GM12878 (cell line): ENCODE measurements around the gene FAIM. TPM values are rescaled to one million over a fixed set of nuclear protein-coding genes. Genes with fewer than 3 reads are reported as not detected.

Experiments
- ATAC-seq: fragments of 200-7000 bp; cut with Tn5 transposase; 3 replicates; pipeline ENCODE4 v1.9.1; 2020; ENCODE audit warnings: mild to moderate bottlenecking, moderate library complexity
- BruUV-seq: library from RNA; stranded (reverse); fragments of 400-500 nt; replicated peaks from 2 replicates; lab custom pipeline; 2021; lab: Mats Ljungman, UMichigan
- CTCF ChIA-PET: fragments of 300-600 bp; sonication (Branson Sonifier 250); formaldehyde crosslinking; extraction: SDS; loops from one replicate; lab custom pipeline; 2021; ENCODE audit warnings: inconsistent platforms; lab: Yijun Ruan, JAX
- POLR2A ChIA-PET: fragments of 350-600 bp; formaldehyde crosslinking; extraction: SDS; loops from one replicate; lab custom pipeline; 2021; ENCODE audit warnings: inconsistent platforms; lab: Charles Lee
- RAD21 ChIA-PET: fragments of 300-600 bp; sonication (Branson Sonifier 250); formaldehyde crosslinking; loops from one replicate; lab custom pipeline; 2023; ENCODE audit warnings: antibody characterized with exemption; ENCODE audit not compliant: unreplicated experiment; lab: Charles Lee
- SMC1A ChIA-PET: fragments of 300-600 bp; sonication (Branson Sonifier 250); formaldehyde crosslinking; loops from one replicate; lab custom pipeline; 2023; ENCODE audit not compliant: unreplicated experiment, uncharacterized antibody; lab: Charles Lee
- DNase-seq: peaks from one replicate; pipeline ENCODE4 v3.0.0-alpha.2; 2011; ENCODE audit warnings: low read depth, low spot score
- FAIRE-seq: peaks from 3 replicates; lab custom pipeline; 2011; peaks lifted over from hg19 to GRCh38; lab: Jason Lieb, UNC
- H2AFZ ChIP-seq: 2 replicates; pipeline ENCODE4 v1.6.0; 2011; ENCODE audit warnings: low read depth, low read length, control low read depth; ENCODE audit not compliant: control insufficient read depth
- H3K27ac ChIP-seq: 2 replicates; pipeline ENCODE4 v1.5.1; 2011; ENCODE audit warnings: control low read depth; ENCODE audit not compliant: control insufficient read depth, insufficient read depth
- H3K27me3 ChIP-seq, 2 experiments: replicated peaks in 1 of 2; 2 replicates each; pipeline versions ENCODE4 v1.6.0 to v1.6.1; 2011; ENCODE audit warnings: low read length in 1 of 2; ENCODE audit not compliant: control insufficient read depth in 2 of 2, insufficient read depth in 2 of 2
- H3K36me3 ChIP-seq, 2 experiments: 2 replicates each; pipeline ENCODE4 v1.5.1; 2011; ENCODE audit warnings: low read length in 1 of 2; ENCODE audit not compliant: control insufficient read depth in 2 of 2, insufficient read depth in 2 of 2
- H3K4me1 ChIP-seq: 2 replicates; pipeline ENCODE4 v1.6.1; 2011; ENCODE audit warnings: mild to moderate bottlenecking, low read length, moderate library complexity, mixed read lengths; ENCODE audit not compliant: control insufficient read depth, insufficient read depth
- H3K4me2 ChIP-seq: 2 replicates; pipeline ENCODE4 v1.6.0; 2011; ENCODE audit warnings: control low read depth; ENCODE audit not compliant: control insufficient read depth, insufficient read depth
- H3K4me3 ChIP-seq: fragments of 200-600 bp; sonication (generic); 2 replicates; pipeline ENCODE4 v1.5.1; 2016
- H3K79me2 ChIP-seq: 2 replicates; pipeline ENCODE4 v1.6.0; 2011; ENCODE audit warnings: low read length; ENCODE audit not compliant: control insufficient read depth, insufficient read depth
- H3K9ac ChIP-seq: 2 replicates; pipeline ENCODE4 v1.8.0; 2011; ENCODE audit warnings: low read length, control low read depth, mixed read lengths; ENCODE audit not compliant: control insufficient read depth, insufficient read depth
- H3K9me3 ChIP-seq: replicated peaks from 3 replicates; pipeline ENCODE4 v1.5.1; 2011; ENCODE audit warnings: mild to moderate bottlenecking, low read length; ENCODE audit not compliant: control insufficient read depth, insufficient read depth
- H4K20me1 ChIP-seq: 2 replicates; pipeline ENCODE4 v1.6.0; 2011; ENCODE audit not compliant: control insufficient read depth, insufficient read depth
- CBX3 ChIP-seq: fragments of 200-600 bp; sonication (generic); IDR thresholded peaks from 2 replicates; pipeline ENCODE4 v1.6.1; 2016; ENCODE audit warnings: low read depth, borderline replicate concordance
- CHD1 ChIP-seq: IDR thresholded peaks from 2 replicates; pipeline ENCODE4 v1.6.1; 2012; ENCODE audit warnings: low read depth, low read length, improper control_type of control experiment
- CREM ChIP-seq: IDR thresholded peaks from 2 replicates; pipeline ENCODE4 v1.6.1; 2014; ENCODE audit warnings: antibody characterized with exemption, low read depth
- CUX1 ChIP-seq: IDR thresholded peaks from 2 replicates; pipeline ENCODE4 v1.6.1; 2012; ENCODE audit warnings: improper control_type of control experiment, low read depth, low read length; ENCODE audit not compliant: insufficient replicate concordance
- DPF2 ChIP-seq: fragments of 450-650 bp; IDR thresholded peaks from 2 replicates; pipeline ENCODE4 v1.6.1; 2017; ENCODE audit warnings: mild to moderate bottlenecking
- EGR1 ChIP-seq, 2 experiments: IDR thresholded peaks; 1 replicate in 1 of 2; 2 replicates in 1 of 2; pipeline ENCODE4 v1.6.1; 2011 to 2012; ENCODE audit warnings: low read depth in 2 of 2, low read length in 2 of 2, borderline replicate concordance in 1 of 2, mild to moderate bottlenecking in 1 of 2, moderate library complexity in 1 of 2
- ESRRA ChIP-seq: IDR thresholded peaks from 2 replicates; pipeline ENCODE4 v1.6.1; 2012; ENCODE audit warnings: mild to moderate bottlenecking, low read length, improper control_type of control experiment
- HCFC1 ChIP-seq: fragments of 150-350 bp; IDR thresholded peaks from 2 replicates; pipeline ENCODE4 v1.6.1; 2014; ENCODE audit warnings: low read length
- JUND ChIP-seq: IDR thresholded peaks from 2 replicates; pipeline ENCODE4 v1.6.1; 2012; ENCODE audit warnings: low read depth, mild to moderate bottlenecking, low read length, improper control_type of control experiment, moderate library complexity
- MLLT1 ChIP-seq: fragments of 450-650 bp; IDR thresholded peaks from 2 replicates; pipeline ENCODE4 v1.6.1; 2016; ENCODE audit warnings: mild to moderate bottlenecking
- MTA3 ChIP-seq: IDR thresholded peaks from 2 replicates; pipeline ENCODE4 v1.6.1; 2012; ENCODE audit warnings: low read length, inconsistent platforms, borderline replicate concordance
- MXI1 ChIP-seq: fragments of 150-350 bp; IDR thresholded peaks from 2 replicates; pipeline ENCODE4 v1.6.1; 2011; ENCODE audit warnings: low read depth, mild to moderate bottlenecking, inconsistent platforms, low read length, improper control_type of control experiment
- POLR2AphosphoS2 ChIP-seq: IDR thresholded peaks from 2 replicates; pipeline ENCODE4 v1.6.1; 2011; ENCODE audit warnings: low read depth, mild to moderate bottlenecking, low read length, improper control_type of control experiment, moderate library complexity
- SIN3A ChIP-seq: IDR thresholded peaks from 2 replicates; pipeline ENCODE4 v1.6.1; 2012; ENCODE audit warnings: low read depth, low read length, improper control_type of control experiment
- STAT3 ChIP-seq: IDR thresholded peaks from 2 replicates; pipeline ENCODE4 v1.6.1; 2011; ENCODE audit warnings: low read depth, low read length, improper control_type of control experiment
- TCF3 ChIP-seq: IDR thresholded peaks from 2 replicates; pipeline ENCODE4 v1.6.1; 2012; ENCODE audit warnings: low read depth, mild to moderate bottlenecking, low read length, borderline replicate concordance; ENCODE audit not compliant: insufficient read depth
- TCF7 ChIP-seq: IDR thresholded peaks from 2 replicates; pipeline ENCODE4 v1.6.1; 2014; ENCODE audit warnings: antibody characterized with exemption, borderline replicate concordance
- in situ Hi-C: fragments of 300-500 bp; cut with MboI; formaldehyde crosslinking; loops from 9 replicates; pipeline ENCODE4 v1.14.3; 2018; ENCODE audit warnings: mixed read lengths
- intact Hi-C: fragments of 100-400 bp; cut with micrococcal nuclease; formaldehyde crosslinking; loops from one replicate; pipeline ENCODE4 v1.14.2; 2022; ENCODE audit not compliant: unreplicated experiment
- polyA plus RNA-seq, 11 experiments: library from polyadenylated mRNA; depleted of rRNA in 4 of 11; unstranded in 6 of 11; stranded (reverse) in 5 of 11; fragments of >200 nt; fragmentation: Nextera tagmentation in 4 of 11; fragmentation: Illumina TruSeq in 1 of 11; extraction: Ambion mirVana in 4 of 11; extraction: Trizol in 1 of 11; gene quantifications; 1 replicate in 1 of 11; 2 replicates in 10 of 11; pipeline versions ENCODE4 v1.2.1 to v1.2.3, GENCODE V29; 2011 to 2016; ENCODE audit warnings: inconsistent platforms in 2 of 11, missing spikeins in 2 of 11, low read depth in 1 of 11
- total RNA-seq, 4 experiments: library from RNA; depleted of rRNA in 3 of 4; stranded (reverse); fragments of >200 nt in 3 of 4; fragmentation: Illumina TruSeq in 1 of 4; extraction: Trizol in 1 of 4; gene quantifications; 2 replicates each; pipeline versions ENCODE4 v1.2.1 to v1.2.3, GENCODE V29; 2013 to 2021
- TF ChIP-seq, protein P1 (sequence below): fragments of 450-650 bp; IDR thresholded peaks from 2 replicates; pipeline ENCODE4 v1.6.1; 2017; ENCODE audit warnings: low read depth, mild to moderate bottlenecking, moderate library complexity

Gene FAIM
- total and polyA plus RNA-seq, 10 of the 15 experiments (the other 5 are each of a cell fraction or from before 2014, with no cell fraction given) = 9.3 to 34.0 (median 23.5) TPM

GRCh38 chr3:138624518-138624917 lies 15.9 kb downstream of the FAIM start:
- intact Hi-C loops = no loop called here
- no peaks in the 10 kb centered on the region for H3K9me3 ChIP-seq
- ChIA-PET POLR2A (no interaction called here), CTCF (interaction anchor here (0.6 to 2.4 kb wide), 4 partner anchors 8 to 34 kb away, joined by 3 to 18 read pairs (median 3); partner anchors contain the start of gene CEP70), SMC1A (no interaction called here), RAD21 (no interaction called here)
- H3K27ac ChIP-seq = no peak overlapping the region
- ATAC-seq = no peak
- DNase-seq = no peak
- H2AFZ ChIP-seq = no peak overlapping the region
- no peaks in the 10 kb centered on the region for H4K20me1 ChIP-seq
- H3K4me3 ChIP-seq = no peak overlapping the region
- BruUV-seq = no TSS peak
- no peak overlapping the region for H3K4me2 ChIP-seq
- H3K4me1 ChIP-seq = peaks cover 4% of the 10 kb centered on the region; the same call in 1 of the 2 replicates
- H3K79me2 ChIP-seq = no peaks in the 10 kb centered on the region
- H3K27me3 ChIP-seq = no peaks in the 10 kb centered on the region
- in situ Hi-C loops = no loop called here
- H3K36me3 ChIP-seq = no peaks in the 10 kb centered on the region
- no peak for FAIRE-seq
- no peak overlapping the region for H3K9ac ChIP-seq
- TF ChIP-seq JUND (no peak), SIN3A (no peak), MLLT1 (no peak), POLR2AphosphoS2 (no peak), EGR1 (IDR thresholded peaks at IDR 0.05; ENCODE audit: borderline replicate concordance in 1 of 2, low read depth in 2 of 2, low read length in 2 of 2) (no peak), DPF2 (no peak), ESRRA (no peak), CBX3 (no peak), CREM (no peak), MTA3 (no peak), STAT3 (no peak), HCFC1 (no peak), TCF3 (no peak), CHD1 (no peak), TCF7 (no peak), MXI1 (no peak), CUX1 (no peak)
- TF ChIP-seq, protein P1, sequence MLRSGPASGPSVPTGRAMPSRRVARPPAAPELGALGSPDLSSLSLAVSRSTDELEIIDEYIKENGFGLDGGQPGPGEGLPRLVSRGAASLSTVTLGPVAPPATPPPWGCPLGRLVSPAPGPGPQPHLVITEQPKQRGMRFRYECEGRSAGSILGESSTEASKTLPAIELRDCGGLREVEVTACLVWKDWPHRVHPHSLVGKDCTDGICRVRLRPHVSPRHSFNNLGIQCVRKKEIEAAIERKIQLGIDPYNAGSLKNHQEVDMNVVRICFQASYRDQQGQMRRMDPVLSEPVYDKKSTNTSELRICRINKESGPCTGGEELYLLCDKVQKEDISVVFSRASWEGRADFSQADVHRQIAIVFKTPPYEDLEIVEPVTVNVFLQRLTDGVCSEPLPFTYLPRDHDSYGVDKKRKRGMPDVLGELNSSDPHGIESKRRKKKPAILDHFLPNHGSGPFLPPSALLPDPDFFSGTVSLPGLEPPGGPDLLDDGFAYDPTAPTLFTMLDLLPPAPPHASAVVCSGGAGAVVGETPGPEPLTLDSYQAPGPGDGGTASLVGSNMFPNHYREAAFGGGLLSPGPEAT = no peak
